ENCODE measurements around the gene HSPB3.

Gene HSPB3

GRCh38 chr5:54454602-54455001 is 897 bp upstream of the HSPB3 start:
- Histone ChIP-seq H3K27me3 (ENCODE audit: insufficient read depth, low read length) (no peaks in the 10 kb centered on the region), H3K36me3 (ENCODE audit: control insufficient read depth in 1 of 2, insufficient read depth in 2 of 2, low read length in 2 of 2) (no peaks in the 10 kb centered on the region), H3K9ac (ENCODE audit: low read length) (no peak overlapping the region), H2BK12ac (ENCODE audit: low read length) (no peak overlapping the region), H3K18ac (ENCODE audit: low read length) (no peak overlapping the region), H2AFZ (ENCODE audit: insufficient read depth, low read length, poor library complexity) (no peak overlapping the region), H4K8ac (ENCODE audit: low read depth, low read length) (no peak overlapping the region), H2BK120ac (ENCODE audit: insufficient read depth, low read length, poor library complexity) (no peak overlapping the region), H3K4me1 (ENCODE audit: control insufficient read depth in 1 of 2, insufficient read depth in 2 of 2, low read length in 2 of 2) (peaks cover 6 to 7% of the 10 kb centered on the region in 2 experiments), H3K14ac (ENCODE audit: low read length) (no peak overlapping the region), H3K23ac (ENCODE audit: low read length) (no peak overlapping the region), H3K4ac (ENCODE audit: low read depth, low read length) (no peak overlapping the region), H3K79me1 (ENCODE audit: low read length) (no peaks in the 10 kb centered on the region), H2BK5ac (ENCODE audit: low read depth, low read length, poor library complexity) (no peak overlapping the region), H2AK5ac (ENCODE audit: low read length) (no peak overlapping the region), H3K27ac (ENCODE audit: low read depth, low read length) (no peak overlapping the region), H3K4me2 (ENCODE audit: low read length) (no peak overlapping the region), H3K79me2 (ENCODE audit: control insufficient read depth, insufficient read depth, low read length, poor library complexity) (no peaks in the 10 kb centered on the region), H4K12ac (ENCODE audit: low read depth, low read length) (no peak overlapping the region), H4K91ac (ENCODE audit: low read depth, low read length) (no peak overlapping the region), H3K4me3 (ENCODE audit: low read depth, low read length) (no peak overlapping the region), H3K9me3 (ENCODE audit: insufficient read depth, low read depth, low read length) (no peaks in the 10 kb centered on the region)
- no peak for DNase-seq
- WGBS (ENCODE audit: extremely low coverage, insufficient coverage, insufficient read length): no CpG with 5 or more reads among the region's 2 CpGs

- H3K4me3 ChIP-seq (ENCODE audit: low read depth, low read length): no peak overlapping the region
- H2AFZ ChIP-seq (ENCODE audit: insufficient read depth, low read length, poor library complexity): no peak overlapping the region
- no peak overlapping the region for H4K8ac ChIP-seq (ENCODE audit: low read depth, low read length)
- no peak overlapping the region for H3K4ac ChIP-seq (ENCODE audit: low read depth, low read length)
- no peak overlapping the region for H3K14ac ChIP-seq (ENCODE audit: low read length)
- no peak overlapping the region for H4K91ac ChIP-seq (ENCODE audit: low read depth, low read length)
- no peak overlapping the region for H2AK5ac ChIP-seq (ENCODE audit: low read length)
- DNase-seq: peak; percentile 85 to 89
- WGBS (ENCODE audit: extremely low coverage, insufficient coverage, insufficient read length): no CpG with 5 or more reads among the region's 5 CpGs
- H4K12ac ChIP-seq (ENCODE audit: low read depth, low read length): no peak overlapping the region
- H3K18ac ChIP-seq (ENCODE audit: low read length): no peak overlapping the region
- peaks cover 7 to 8% of the 10 kb centered on the region in 2 experiments for H3K4me1 ChIP-seq (ENCODE audit: control insufficient read depth in 1 of 2, insufficient read depth in 2 of 2, low read length in 2 of 2)
- H3K4me2 ChIP-seq (ENCODE audit: low read length): peak overlapping the region; percentile 48
- H3K79me1 ChIP-seq (ENCODE audit: low read length): no peaks in the 10 kb centered on the region
- peaks cover 2% of the 10 kb centered on the region for H3K9me3 ChIP-seq (ENCODE audit: insufficient read depth, low read depth, low read length)
- no peak overlapping the region for H2BK5ac ChIP-seq (ENCODE audit: low read depth, low read length, poor library complexity)
- H3K27me3 ChIP-seq (ENCODE audit: insufficient read depth, low read length): no peaks in the 10 kb centered on the region
- no peak overlapping the region for H3K9ac ChIP-seq (ENCODE audit: low read length)
- no peak overlapping the region for H3K23ac ChIP-seq (ENCODE audit: low read length)
- H2BK120ac ChIP-seq (ENCODE audit: insufficient read depth, low read length, poor library complexity): no peak overlapping the region
- H3K27ac ChIP-seq (ENCODE audit: low read depth, low read length): peak overlapping the region; percentile 64
- H3K36me3 ChIP-seq (ENCODE audit: control insufficient read depth in 1 of 2, insufficient read depth in 2 of 2, low read length in 2 of 2): no peaks in the 10 kb centered on the region
- H3K79me2 ChIP-seq (ENCODE audit: control insufficient read depth, insufficient read depth, low read length, poor library complexity): no peaks in the 10 kb centered on the region
- H2BK12ac ChIP-seq (ENCODE audit: low read length): no peak overlapping the region
Measured at GRCh38 chr5:54457094-54457862, 1.8 kb downstream of the HSPB3 start.

GRCh38 chr5:54458221-54458620 is 2.7 kb downstream of the HSPB3 start:
- H3K23ac ChIP-seq (ENCODE audit: low read length): no peak overlapping the region
- no peak overlapping the region for H2AFZ ChIP-seq (ENCODE audit: insufficient read depth, low read length, poor library complexity)
- no peak overlapping the region for H2BK12ac ChIP-seq (ENCODE audit: low read length)
- H3K18ac ChIP-seq (ENCODE audit: low read length): no peak overlapping the region
- DNase-seq: no peak
- H3K36me3 ChIP-seq (ENCODE audit: control insufficient read depth in 1 of 2, insufficient read depth in 2 of 2, low read length in 2 of 2): no peaks in the 10 kb centered on the region
- H3K4ac ChIP-seq (ENCODE audit: low read depth, low read length): no peak overlapping the region
- no peak overlapping the region for H3K4me3 ChIP-seq (ENCODE audit: low read depth, low read length)
- no peak overlapping the region for H3K4me2 ChIP-seq (ENCODE audit: low read length)
- WGBS (ENCODE audit: extremely low coverage, insufficient coverage, insufficient read length): no CpG with 5 or more reads among the region's 2 CpGs
- H3K4me1 ChIP-seq (ENCODE audit: control insufficient read depth in 1 of 2, insufficient read depth in 2 of 2, low read length in 2 of 2): peaks cover 7 to 8% of the 10 kb centered on the region in 2 experiments
- H3K14ac ChIP-seq (ENCODE audit: low read length): no peak overlapping the region
- H4K8ac ChIP-seq (ENCODE audit: low read depth, low read length): no peak overlapping the region
- H3K79me1 ChIP-seq (ENCODE audit: low read length): no peaks in the 10 kb centered on the region
- H4K91ac ChIP-seq (ENCODE audit: low read depth, low read length): no peak overlapping the region
- H3K9me3 ChIP-seq (ENCODE audit: insufficient read depth, low read depth, low read length): peaks cover 2% of the 10 kb centered on the region
- H2AK5ac ChIP-seq (ENCODE audit: low read length): no peak overlapping the region
- no peak overlapping the region for H3K9ac ChIP-seq (ENCODE audit: low read length)
- no peaks in the 10 kb centered on the region for H3K79me2 ChIP-seq (ENCODE audit: control insufficient read depth, insufficient read depth, low read length, poor library complexity)
- peak overlapping the region; percentile 1 for H3K27ac ChIP-seq (ENCODE audit: low read depth, low read length)
- H2BK120ac ChIP-seq (ENCODE audit: insufficient read depth, low read length, poor library complexity): no peak overlapping the region
- H2BK5ac ChIP-seq (ENCODE audit: low read depth, low read length, poor library complexity): no peak overlapping the region
- no peak overlapping the region for H4K12ac ChIP-seq (ENCODE audit: low read depth, low read length)
- H3K27me3 ChIP-seq (ENCODE audit: insufficient read depth, low read length): no peaks in the 10 kb centered on the region

- H3K79me2 ChIP-seq (ENCODE audit: control insufficient read depth, insufficient read depth, low read length, poor library complexity): no peaks in the 10 kb centered on the region
- no peak overlapping the region for H4K91ac ChIP-seq (ENCODE audit: low read depth, low read length)
- H3K4me3 ChIP-seq (ENCODE audit: low read depth, low read length): no peak overlapping the region
- no peak overlapping the region for H3K4ac ChIP-seq (ENCODE audit: low read depth, low read length)
- no peak overlapping the region for H3K4me2 ChIP-seq (ENCODE audit: low read length)
- H2BK12ac ChIP-seq (ENCODE audit: low read length): no peak overlapping the region
- no peak overlapping the region for H3K23ac ChIP-seq (ENCODE audit: low read length)
- WGBS (ENCODE audit: extremely low coverage, insufficient coverage, insufficient read length): no CpG with 5 or more reads among the region's 3 CpGs
- peaks cover 2% of the 10 kb centered on the region for H3K9me3 ChIP-seq (ENCODE audit: insufficient read depth, low read depth, low read length)
- H3K27me3 ChIP-seq (ENCODE audit: insufficient read depth, low read length): no peaks in the 10 kb centered on the region
- H3K4me1 ChIP-seq (ENCODE audit: control insufficient read depth in 1 of 2, insufficient read depth in 2 of 2, low read length in 2 of 2): peaks cover 7 to 8% of the 10 kb centered on the region in 2 experiments
- H2AFZ ChIP-seq (ENCODE audit: insufficient read depth, low read length, poor library complexity): no peak overlapping the region
- no peak overlapping the region for H3K18ac ChIP-seq (ENCODE audit: low read length)
- no peak overlapping the region for H3K27ac ChIP-seq (ENCODE audit: low read depth, low read length)
- H4K8ac ChIP-seq (ENCODE audit: low read depth, low read length): no peak overlapping the region
- H4K12ac ChIP-seq (ENCODE audit: low read depth, low read length): no peak overlapping the region
- H2AK5ac ChIP-seq (ENCODE audit: low read length): no peak overlapping the region
- H2BK120ac ChIP-seq (ENCODE audit: insufficient read depth, low read length, poor library complexity): no peak overlapping the region
- H3K79me1 ChIP-seq (ENCODE audit: low read length): no peaks in the 10 kb centered on the region
- no peaks in the 10 kb centered on the region for H3K36me3 ChIP-seq (ENCODE audit: control insufficient read depth in 1 of 2, insufficient read depth in 2 of 2, low read length in 2 of 2)
- no peak overlapping the region for H2BK5ac ChIP-seq (ENCODE audit: low read depth, low read length, poor library complexity)
- H3K9ac ChIP-seq (ENCODE audit: low read length): no peak overlapping the region
- DNase-seq: no peak
- H3K14ac ChIP-seq (ENCODE audit: low read length): no peak overlapping the region
Measured at GRCh38 chr5:54460181-54460919, 4.9 kb downstream of the HSPB3 start.

Measured in trophoblast cell (in vitro differentiated cells and primary cell).